NCI-H2081 treated with DMSO at 0.1 percent for 48 hours (cell line): ENCODE results near the gene MED28.

ENCODE experiments used
- DNase-seq: peaks from one replicate; lab custom pipeline; 2025; lab: John Stamatoyannopoulos, UW

The MED28 gene

DNA sequence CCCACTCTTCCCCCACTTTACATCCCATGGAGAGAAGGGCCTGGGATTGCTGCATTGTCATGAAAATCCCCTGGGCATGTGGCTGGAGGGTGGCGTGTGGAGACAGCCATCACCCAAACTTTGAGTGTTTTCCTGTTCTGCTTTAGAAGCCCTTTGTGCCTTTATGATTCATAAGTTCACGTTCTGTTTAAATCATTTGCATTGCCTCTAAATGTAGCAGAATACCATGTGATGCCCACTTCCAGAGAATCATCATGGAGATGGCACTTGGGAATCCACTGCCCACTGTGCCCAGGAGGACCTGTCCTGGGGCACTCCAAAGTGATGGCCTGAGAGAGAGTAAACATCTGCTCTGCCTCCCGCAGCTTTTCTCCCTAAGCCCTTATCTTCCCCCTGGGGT is 52.8 kb downstream of the MED28 start:
- DNase-seq, result no peak

DNA sequence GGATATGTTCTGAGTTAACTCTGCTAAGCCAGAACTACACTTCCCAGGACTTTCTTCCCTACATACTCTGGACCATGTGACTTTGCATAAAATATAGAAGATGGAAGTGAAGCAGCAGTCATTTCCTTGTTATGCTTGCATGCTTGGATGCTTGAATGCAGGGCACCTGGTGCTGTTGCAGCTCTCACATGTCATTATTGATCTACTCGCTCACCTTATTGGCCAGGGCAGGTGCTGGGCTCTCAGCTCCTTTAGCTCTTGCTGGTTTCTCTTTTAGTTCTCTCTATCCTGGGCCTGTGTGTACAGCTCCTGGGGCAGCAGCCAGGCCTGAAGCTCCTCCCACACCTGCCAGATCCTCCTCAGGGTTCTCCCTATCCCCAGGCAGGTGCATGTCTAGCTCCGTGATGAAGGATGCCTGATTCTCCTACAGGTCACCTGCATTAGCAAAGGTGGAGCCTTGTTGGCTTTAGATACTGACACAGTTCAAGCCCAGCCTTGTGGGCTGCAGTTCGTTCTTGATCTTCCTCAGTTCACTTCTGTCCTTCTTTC is 53.3 kb downstream of the MED28 start:
- no peak for DNase-seq

DNA sequence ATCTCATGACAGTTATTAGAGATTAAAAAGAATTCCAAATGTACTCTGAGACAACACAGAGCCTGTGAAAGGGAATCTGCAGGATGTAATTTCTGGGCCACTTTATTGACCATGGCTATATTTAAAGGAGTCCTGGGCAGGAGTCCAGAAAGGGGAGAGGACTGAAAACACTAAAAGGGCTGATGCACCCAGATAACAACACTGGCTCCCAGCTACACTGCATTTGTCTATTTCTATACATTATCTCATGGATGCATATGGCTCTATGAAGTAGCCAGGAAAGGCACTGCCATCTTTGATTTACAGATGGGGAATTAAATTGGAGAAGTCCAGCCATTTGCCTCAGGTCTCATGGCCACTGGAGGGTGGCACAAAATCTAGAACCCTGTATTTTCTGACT is 56.0 kb downstream of the MED28 start:
- no peak for DNase-seq

DNA sequence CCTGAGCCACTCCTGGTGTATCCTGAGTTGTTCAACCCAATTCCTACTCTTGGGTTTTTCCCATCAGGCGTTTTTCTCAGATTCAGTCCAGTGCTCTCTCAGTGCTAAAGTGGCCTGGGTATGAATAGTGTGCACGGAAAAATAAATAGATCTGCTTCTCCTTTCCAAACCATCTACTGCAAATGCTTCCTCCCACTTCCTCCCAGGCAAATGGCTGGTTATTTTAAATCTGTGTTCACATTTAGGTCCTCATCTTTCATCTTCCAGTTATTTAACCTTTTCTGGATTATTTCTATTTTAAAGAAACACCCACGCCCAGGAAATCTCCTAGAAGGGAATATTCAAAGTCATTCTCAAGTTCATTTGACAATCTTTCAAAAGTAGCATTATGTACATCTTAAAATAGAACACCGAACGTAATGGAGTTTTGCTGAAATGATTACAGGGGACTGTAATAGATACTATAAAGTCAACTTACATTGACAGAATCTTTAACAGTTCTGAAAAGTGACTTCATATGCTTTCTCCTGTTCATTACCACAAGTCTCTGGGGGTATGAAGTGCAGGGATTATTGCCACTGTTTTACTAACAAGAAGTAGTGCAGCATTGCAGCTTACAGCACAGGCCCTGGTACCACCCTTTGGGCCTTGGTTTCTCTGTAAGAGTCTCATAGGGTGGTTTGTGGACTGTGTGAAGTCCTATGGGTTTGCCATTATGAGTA is 66.3 kb downstream of the MED28 start:
- DNase-seq, result no peak

DNA sequence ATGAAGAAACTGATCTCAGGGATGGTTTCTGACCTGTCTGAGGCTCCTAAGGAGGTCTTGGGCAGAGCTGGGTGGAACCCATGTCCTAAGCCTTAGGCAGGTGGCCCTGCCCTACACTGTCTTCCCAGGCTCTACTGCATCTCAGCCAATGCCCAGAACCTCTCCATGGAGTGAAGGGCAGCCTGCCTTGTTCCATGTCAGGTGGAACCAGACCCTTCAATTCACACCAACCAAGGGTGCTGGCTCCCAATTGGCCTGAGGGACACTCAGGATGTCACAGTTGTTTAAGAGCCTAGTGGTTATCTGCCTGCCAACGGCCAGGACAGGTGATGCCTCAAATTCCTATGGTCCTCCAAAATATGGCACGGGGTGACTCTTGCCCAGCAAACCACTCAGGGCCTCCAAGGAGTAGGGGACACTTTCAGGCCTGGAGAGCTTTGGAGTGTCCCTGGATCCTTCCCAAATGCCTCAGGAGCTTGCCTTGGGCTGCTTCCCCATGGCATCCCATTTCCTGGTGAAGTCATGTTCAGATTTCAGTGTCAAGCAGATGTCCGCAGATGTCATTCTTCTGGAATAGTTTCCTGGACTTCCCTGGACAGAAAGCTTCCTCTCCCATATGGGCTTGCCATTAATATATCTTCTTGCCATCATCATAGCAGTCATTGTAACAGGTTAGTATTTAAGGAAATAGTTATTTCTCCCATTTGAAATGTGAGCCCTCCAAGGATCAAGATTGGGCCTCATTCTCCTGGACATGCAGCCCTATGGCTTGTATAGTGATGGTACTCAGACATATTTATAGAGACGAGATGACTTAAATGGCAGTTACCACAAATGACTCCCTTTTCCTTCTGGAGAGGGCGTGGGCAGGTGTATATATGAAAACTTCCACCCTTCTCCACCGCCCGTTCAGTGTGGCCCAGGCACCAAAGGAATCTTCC is 67.1 kb downstream of the MED28 start:
- no peak for DNase-seq

DNA sequence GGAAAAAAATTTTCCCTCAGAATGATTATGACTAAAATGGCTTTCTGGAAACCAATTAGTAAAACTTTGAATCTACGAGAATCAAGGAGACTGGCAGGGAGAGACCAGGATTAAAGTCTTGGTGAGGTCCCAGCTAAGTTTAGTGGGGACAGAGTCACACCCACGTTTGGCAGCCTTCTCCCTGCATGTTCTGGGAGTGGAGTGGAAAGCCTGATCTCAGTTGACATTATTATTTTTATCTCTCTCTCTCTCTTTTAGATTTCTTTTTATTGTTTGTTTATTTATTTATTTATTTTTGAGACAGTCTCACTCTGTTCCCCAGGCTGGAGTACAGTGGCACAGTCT is 67.8 kb downstream of the MED28 start:
- no peak for DNase-seq
